ENCODE data around the gene NDUFAF5.

- TF ChIP-seq CTCF (IDR thresholded peaks at IDR 0.05) (no peak), POLR2A (IDR thresholded peaks at IDR 0.05) (no peak)
Measured at GRCh38 chr20:13809373-13809772, 24.5 kb downstream of the NDUFAF5 start.

All from heart left ventricle (tissue), 13 donors.